Glomerular visceral epithelial cell (primary cell): ENCODE measurements around the gene CAST.
A peak's percentile ranks its signal among the peaks of the same experiment; 100 is the strongest.
"Not testable (repeated sequence)": the region's sequence is repeated elsewhere in the genome, so short reads cannot be mapped to it uniquely, and the experiment has no call there.

Source experiments
- DNase-seq: peaks from one replicate; pipeline ENCODE4 v3.0.0-alpha.2; 2016; ENCODE audit errors: extremely low spot score

Gene CAST

GRCh38 chr5:96661855-96662724 is at the start of gene CAST:
TSS of gene CAST (plus strand) at chr5:96662376. CDS start at chr5:96662423, 47 bp downstream.
- DNase-seq, result peak; percentile 98

GRCh38 chr5:96614110-96614691 is 48.0 kb upstream of the CAST start:
- peak; percentile 92 for DNase-seq

GRCh38 chr5:96615223-96615622 is 47.0 kb upstream of the CAST start:
- no peak for DNase-seq

GRCh38 chr5:96616801-96617200 is 45.4 kb upstream of the CAST start:
- no peak for DNase-seq

GRCh38 chr5:96618311-96619016 is 43.7 kb upstream of the CAST start:
- not testable (repeated sequence) for DNase-seq

- no peak for DNase-seq
Measured at GRCh38 chr5:96619946-96620345, 42.2 kb upstream of the CAST start.

GRCh38 chr5:96624596-96624995 is 37.6 kb upstream of the CAST start:
- no peak for DNase-seq

GRCh38 chr5:96625365-96625764 is 36.8 kb upstream of the CAST start:
- DNase-seq, result no peak

- peak; percentile 75 for DNase-seq
Measured at GRCh38 chr5:96626956-96627355, 35.2 kb upstream of the CAST start.

GRCh38 chr5:96627792-96628398 is 34.3 kb upstream of the CAST start:
- no peak for DNase-seq

- no peak for DNase-seq
Measured at GRCh38 chr5:96628406-96628805, 33.8 kb upstream of the CAST start.

GRCh38 chr5:96629774-96630173 is 32.4 kb upstream of the CAST start:
- DNase-seq, result peak; percentile 69

- DNase-seq, result no peak
Measured at GRCh38 chr5:96633820-96634219, 28.4 kb upstream of the CAST start.

- DNase-seq, result no peak
Measured at GRCh38 chr5:96634881-96635280, 27.3 kb upstream of the CAST start.

GRCh38 chr5:96636046-96636445 is 26.1 kb upstream of the CAST start:
- no peak for DNase-seq

GRCh38 chr5:96636594-96636993 is 25.6 kb upstream of the CAST start:
- DNase-seq, result no peak

- no peak for DNase-seq
Measured at GRCh38 chr5:96637196-96637595, 25.0 kb upstream of the CAST start.

- no peak for DNase-seq
Measured at GRCh38 chr5:96638561-96638960, 23.6 kb upstream of the CAST start.

GRCh38 chr5:96640696-96641095 is 21.5 kb upstream of the CAST start:
- no peak for DNase-seq

GRCh38 chr5:96641368-96642280 is 20.6 kb upstream of the CAST start:
- no peak for DNase-seq

GRCh38 chr5:96642281-96642640 is 19.9 kb upstream of the CAST start:
- no peak for DNase-seq
